GM12801 (cell line): Measurements from ENCODE around the gene GP1BB.

Experiments
- CTCF ChIP-seq: IDR thresholded peaks from one replicate; pipeline ENCODE4 v1.5.1; 2011; ENCODE audit warnings: control low read depth; ENCODE audit not compliant: insufficient read length; ENCODE audit errors: extremely low read depth

The GP1BB gene

DNA sequence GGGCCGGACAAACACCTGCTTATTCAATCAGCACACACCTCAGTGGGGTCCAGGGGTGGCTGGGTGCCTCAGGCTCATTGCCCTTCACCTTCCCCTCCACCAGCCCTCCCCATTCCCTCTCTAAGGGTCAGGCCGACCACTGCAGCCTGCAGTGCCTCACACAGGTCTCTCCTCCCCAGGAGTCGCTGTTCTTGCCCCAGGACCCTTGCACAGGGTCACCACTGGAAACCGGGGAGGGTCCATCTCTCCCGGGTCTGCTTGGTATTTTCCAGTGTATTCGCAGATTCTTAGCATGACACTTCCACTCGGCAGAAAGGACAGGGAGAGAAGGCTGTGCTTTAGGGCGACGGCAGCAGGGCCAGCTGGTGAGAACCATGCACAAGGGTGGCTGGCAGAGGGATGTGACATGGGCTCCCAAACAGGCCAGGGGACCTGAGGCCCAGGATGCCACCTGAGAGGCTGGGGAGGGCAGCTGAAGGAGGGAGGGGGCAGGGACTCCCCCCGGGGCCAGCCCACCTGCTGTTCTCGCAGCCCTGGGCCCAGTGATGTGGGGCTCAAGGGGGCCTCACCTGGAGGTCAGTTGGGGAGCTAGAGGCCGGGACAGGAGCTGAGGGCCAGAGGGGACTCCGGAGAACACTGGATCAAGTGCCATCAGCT, 21.1 kb downstream of the GP1BB start:
- no peak for TF ChIP-seq CTCF

DNA sequence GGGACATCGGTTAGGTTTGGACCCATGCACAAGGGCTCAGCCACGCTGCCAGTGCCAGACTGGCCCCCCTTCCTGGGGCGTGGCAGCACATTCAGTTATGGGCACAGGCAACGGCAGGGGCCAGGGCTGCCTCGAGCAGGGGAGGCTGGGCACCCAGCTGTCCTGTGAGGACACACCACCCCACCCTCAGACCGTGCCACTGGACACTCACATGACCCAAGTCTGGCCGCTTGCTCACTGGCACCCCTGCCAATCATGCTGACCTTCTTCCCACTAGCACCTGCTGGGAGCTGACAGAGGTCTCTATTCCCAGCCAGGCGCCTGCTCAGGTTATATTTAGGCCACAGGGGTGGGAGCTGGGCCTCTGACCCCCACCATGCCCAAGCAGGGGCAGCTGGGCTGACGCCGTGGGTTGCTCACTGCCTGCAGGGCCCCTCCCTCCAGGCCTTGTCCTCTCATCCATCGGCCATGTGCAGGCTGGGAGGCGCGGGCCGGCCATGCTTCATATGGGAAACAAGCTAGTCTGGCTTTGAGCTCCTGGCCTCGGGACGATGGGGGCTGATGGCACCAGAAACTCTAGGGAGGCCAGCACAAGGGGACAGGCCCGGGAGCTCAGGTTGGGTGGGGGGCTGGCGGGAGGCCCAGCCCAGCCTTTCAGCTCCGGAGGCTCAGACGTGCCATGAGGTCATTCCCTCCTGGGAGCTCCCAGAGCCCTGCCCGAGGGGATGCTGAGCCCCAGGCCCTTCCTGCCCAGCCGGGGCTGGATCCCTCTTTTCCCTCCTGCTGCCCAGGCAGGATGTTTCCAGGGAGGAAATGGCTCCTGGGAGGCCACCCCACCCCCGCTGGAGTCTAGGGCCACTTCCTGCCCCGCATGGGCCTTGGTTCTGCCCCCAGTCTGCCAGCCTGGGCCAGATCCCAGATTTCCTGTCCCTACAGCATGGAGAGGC, 22.1 kb downstream of the GP1BB start:
- no peak for TF ChIP-seq CTCF

DNA sequence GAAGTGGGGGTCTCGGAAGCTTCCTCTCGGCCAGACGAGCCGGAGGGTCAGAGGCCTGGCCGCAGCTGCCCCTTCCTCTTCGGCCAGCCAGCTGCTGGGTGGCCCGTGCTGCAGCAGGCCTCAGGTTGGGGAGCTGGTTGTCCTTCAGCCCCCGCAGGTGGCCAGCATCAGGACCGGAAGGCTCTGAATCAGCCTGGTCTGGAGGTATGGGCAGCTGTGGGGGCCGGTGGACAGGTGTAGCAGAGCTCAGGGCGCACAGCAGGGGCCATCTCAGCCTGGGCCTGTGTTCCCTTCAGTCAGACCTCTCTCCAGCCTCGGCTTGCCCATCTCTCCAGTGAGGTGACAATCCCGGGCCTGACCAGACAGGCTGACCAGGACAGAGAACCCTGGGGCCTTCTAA, 23.4 kb downstream of the GP1BB start:
- TF ChIP-seq CTCF = no peak

DNA sequence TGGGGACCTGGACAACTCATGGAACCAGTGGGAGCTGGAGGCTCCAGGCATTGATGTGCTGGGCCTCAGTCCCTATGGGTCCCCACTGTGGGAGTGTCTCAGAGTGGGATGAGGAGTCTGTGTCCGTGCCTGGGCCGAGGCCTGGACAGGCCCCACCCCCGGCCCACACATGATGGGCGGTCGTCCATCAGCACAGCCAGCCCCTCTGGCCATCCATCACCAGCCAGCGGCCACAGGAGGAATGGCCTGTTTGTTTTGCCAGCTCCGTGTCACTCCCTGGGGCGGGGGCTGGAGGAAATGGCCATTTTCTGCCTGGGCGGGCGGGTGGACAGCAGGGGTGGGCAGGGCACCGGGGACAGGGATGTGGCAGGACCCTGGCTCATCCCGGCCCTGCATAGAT, 24.2 kb downstream of the GP1BB start:
- TF ChIP-seq CTCF = no peak

GRCh38 chr22:19748139-19748538, 24.8 kb downstream of the GP1BB start:
- TF ChIP-seq CTCF = no peak

GRCh38 chr22:19748991-19749664, 25.8 kb downstream of the GP1BB start:
- TF ChIP-seq CTCF = no peak

GRCh38 chr22:19749876-19750275, 26.5 kb downstream of the GP1BB start:
- no peak for TF ChIP-seq CTCF
